HCT116 (cell line): ENCODE data around the gene PLEK. TPM values are rescaled to one million over a fixed set of nuclear protein-coding genes. Genes with fewer than 3 reads are reported as not detected.

Experiments used
- ATAC-seq: fragments of 200-7000 bp; cut with Tn5 transposase; 2 replicates; pipeline ENCODE4 v1.9.1; 2020; ENCODE audit warnings: mild to moderate bottlenecking, moderate library complexity
- BruUV-seq: library from RNA; stranded (reverse); fragments of 400-500 nt; replicated peaks from 2 replicates; lab custom pipeline; 2021; lab: Mats Ljungman, UMichigan
- CTCF ChIA-PET: fragments of 300-600 bp; sonication (Branson Sonifier 250); formaldehyde crosslinking; loops from one replicate; lab custom pipeline; 2021; ENCODE audit warnings: antibody characterized with exemption; lab: Charles Lee
- POLR2A ChIA-PET: fragments of 300-600, 350-600 bp; sonication (Branson Sonifier 250); formaldehyde crosslinking; loops from one replicate; lab custom pipeline; 2021; ENCODE audit warnings: antibody characterized with exemption; lab: Charles Lee
- RAD21 ChIA-PET, 2 experiments: fragments of 300-600 bp; sonication (Branson Sonifier 250); formaldehyde crosslinking; loops; one replicate each; lab custom pipeline; 2023; ENCODE audit warnings: low total read pairs in 2 of 2; ENCODE audit not compliant: uncharacterized antibody in 2 of 2, unreplicated experiment in 2 of 2, low non-redundant PET in 1 of 2; lab: Charles Lee
- DNase-seq: peaks from one replicate; pipeline ENCODE4 v3.0.0-alpha.2; 2010; ENCODE audit warnings: low read depth, low spot score
- H2AFZ ChIP-seq: fragments of 200-600 bp; shearing (Covaris generic), sonication (generic); 2 replicates; pipeline ENCODE4 v1.6.1; 2017; ENCODE audit warnings: low read depth, mixed run types, mixed read lengths, antibody characterized with exemption, low read length; ENCODE audit not compliant: poor library complexity, severe bottlenecking
- H3K27ac ChIP-seq: 2 replicates; pipeline ENCODE4 v1.5.1; 2012; ENCODE audit warnings: low read depth, low read length
- H3K27me3 ChIP-seq: fragments of 200-600 bp; sonication (generic); 2 replicates; pipeline ENCODE4 v1.6.1; 2016; ENCODE audit warnings: mixed run types, low read length, mixed read lengths; ENCODE audit not compliant: insufficient read depth
- H3K36me3 ChIP-seq, 2 experiments: fragments of 200-500 bp in 1 of 2; fragments of 200-600 bp in 1 of 2; sonication (Bioruptor generic) in 1 of 2; sonication (generic) in 1 of 2; 2 replicates each; pipeline versions ENCODE4 v1.5.1 to v1.6.1; 2014 to 2016; ENCODE audit warnings: low read length in 2 of 2, inconsistent platforms in 1 of 2, mixed read lengths in 1 of 2, mixed run types in 1 of 2; ENCODE audit not compliant: insufficient read depth in 2 of 2, control insufficient read depth in 1 of 2
- H3K4me1 ChIP-seq, 2 experiments: fragments of 200-600 bp in 1 of 2; sonication (generic) in 1 of 2; 2 replicates each; pipeline versions ENCODE4 v1.5.1 to v1.6.1; 2012 to 2017; ENCODE audit warnings: low read length in 2 of 2, inconsistent platforms in 1 of 2, mild to moderate bottlenecking in 1 of 2, mixed read lengths in 1 of 2, mixed run types in 1 of 2, moderate library complexity in 1 of 2; ENCODE audit not compliant: insufficient read depth in 2 of 2, control insufficient read depth in 1 of 2
- H3K4me2 ChIP-seq: fragments of 200-600 bp; sonication (generic); 2 replicates; pipeline ENCODE4 v1.6.1; 2017; ENCODE audit warnings: mixed run types, low read length, mixed read lengths
- H3K4me3 ChIP-seq, 2 experiments: fragments of 200-600 bp in 1 of 2; sonication (generic) in 1 of 2; replicated peaks in 1 of 2; 2 replicates each; pipeline ENCODE4 v1.5.1; 2011 to 2016; ENCODE audit warnings: low read length in 2 of 2, control low read depth in 1 of 2, low read depth in 1 of 2, mild to moderate bottlenecking in 1 of 2, mixed read lengths in 1 of 2, mixed run types in 1 of 2
- H3K79me2 ChIP-seq: fragments of 200-600 bp; sonication (generic); 2 replicates; pipeline ENCODE4 v1.6.1; 2017; ENCODE audit warnings: mild to moderate bottlenecking, mixed run types, low read length, moderate library complexity, mixed read lengths; ENCODE audit not compliant: insufficient read depth
- H3K9ac ChIP-seq: fragments of 200-600 bp; sonication (generic); 2 replicates; pipeline ENCODE4 v1.6.1; 2016; ENCODE audit warnings: low read length, mixed read lengths
- H3K9me2 ChIP-seq: fragments of 200-600 bp; sonication (generic), shearing (Covaris generic); 2 replicates; pipeline ENCODE4 v1.6.1; 2017; ENCODE audit warnings: mixed run types, mild to moderate bottlenecking, moderate library complexity; ENCODE audit not compliant: insufficient read depth
- H3K9me3 ChIP-seq, 2 experiments: fragments of 200-500 bp in 1 of 2; fragments of 200-600 bp in 1 of 2; sonication (Bioruptor generic) in 1 of 2; sonication (generic) in 1 of 2; 2 replicates each; pipeline ENCODE4 v1.6.1; 2014 to 2017; ENCODE audit warnings: low read length in 2 of 2, mixed read lengths in 2 of 2, inconsistent platforms in 1 of 2, low read depth in 1 of 2, mild to moderate bottlenecking in 1 of 2, mixed run types in 1 of 2, moderate library complexity in 1 of 2; ENCODE audit not compliant: control insufficient read depth in 1 of 2, insufficient read depth in 1 of 2
- H4K20me1 ChIP-seq: fragments of 200-600 bp; sonication (generic), shearing (Covaris generic); 2 replicates; pipeline ENCODE4 v1.6.1; 2017; ENCODE audit warnings: mixed run types, mild to moderate bottlenecking, moderate library complexity; ENCODE audit not compliant: insufficient read depth
- CEBPB ChIP-seq: IDR thresholded peaks from 2 replicates; pipeline ENCODE4 v1.6.1; 2012; ENCODE audit warnings: low read depth
- CTCF ChIP-seq, 3 experiments: fragments of 200-600 bp in 1 of 3; sonication (generic) in 1 of 3; IDR thresholded peaks in 2 of 3; conservative IDR thresholded peaks in 1 of 3; 2 replicates each; pipeline ENCODE4 v1.5.1; 2012 to 2017; ENCODE audit warnings: low read depth in 2 of 3, low read length in 2 of 3, antibody characterized with exemption in 1 of 3, borderline replicate concordance in 1 of 3, control low read depth in 1 of 3, mild to moderate bottlenecking in 1 of 3, mixed read lengths in 1 of 3, mixed run types in 1 of 3, moderate library complexity in 1 of 3; ENCODE audit not compliant: insufficient read depth in 1 of 3
- EGR1 ChIP-seq: IDR thresholded peaks from 2 replicates; pipeline ENCODE4 v1.6.1; 2012; ENCODE audit warnings: low read depth
- ELF1 ChIP-seq: IDR thresholded peaks from 2 replicates; pipeline ENCODE4 v1.6.1; 2012; ENCODE audit warnings: low read depth, borderline replicate concordance
- EZH2 ChIP-seq: fragments of 200-600 bp; sonication (generic); IDR thresholded peaks from 2 replicates; pipeline ENCODE4 v1.6.1; 2017; ENCODE audit warnings: antibody characterized with exemption, mixed run types
- EZH2phosphoT487 ChIP-seq: fragments of 200-600 bp; IDR thresholded peaks from 2 replicates; pipeline ENCODE4 v1.6.1; 2018; ENCODE audit warnings: antibody characterized with exemption, borderline replicate concordance
- FOSL1 ChIP-seq: IDR thresholded peaks from 2 replicates; pipeline ENCODE4 v1.6.1; 2012; ENCODE audit warnings: low read depth
- JUND ChIP-seq: IDR thresholded peaks from 2 replicates; pipeline ENCODE4 v1.6.1; 2012
- POLR2AphosphoS5 ChIP-seq: IDR thresholded peaks from 2 replicates; pipeline ENCODE4 v1.6.1; 2011; ENCODE audit warnings: mild to moderate bottlenecking, low read depth, low read length, moderate library complexity
- RAD21 ChIP-seq: IDR thresholded peaks from 2 replicates; pipeline ENCODE4 v1.6.1; 2012; ENCODE audit warnings: low read depth, mild to moderate bottlenecking
- SIN3A ChIP-seq: IDR thresholded peaks from 2 replicates; pipeline ENCODE4 v1.6.1; 2012; ENCODE audit warnings: low read depth
- SP1 ChIP-seq: IDR thresholded peaks from 2 replicates; pipeline ENCODE4 v1.6.1; 2012; ENCODE audit warnings: low read depth
- SRF ChIP-seq: IDR thresholded peaks from 2 replicates; pipeline ENCODE4 v1.6.1; 2012; ENCODE audit warnings: low read depth
- TCF7L2 ChIP-seq: IDR thresholded peaks from 2 replicates; pipeline ENCODE4 v1.7.0; 2011; ENCODE audit warnings: borderline replicate concordance, inconsistent platforms; ENCODE audit not compliant: insufficient read depth, insufficient read length; ENCODE audit errors: extremely low read depth
- YY1 ChIP-seq: IDR thresholded peaks from 2 replicates; pipeline ENCODE4 v1.6.1; 2011; ENCODE audit warnings: low read length, low read depth, moderate library complexity, mild to moderate bottlenecking; ENCODE audit not compliant: insufficient replicate concordance; ENCODE audit errors: extremely low read depth
- ZNF274 ChIP-seq: fragments of 200-500 bp; sonication (Bioruptor generic); IDR thresholded peaks from 2 replicates; pipeline ENCODE4 v1.6.1; 2014; ENCODE audit warnings: mild to moderate bottlenecking, low read depth, low read length, inconsistent platforms
- intact Hi-C: fragments of 100-400 bp; cut with micrococcal nuclease; formaldehyde crosslinking; loops from 2 replicates; pipeline ENCODE4 v1.10.0; 2022
- total RNA-seq: library from RNA; stranded (reverse); gene quantifications from one replicate; pipeline ENCODE4 v1.2.1, GENCODE V29; 2021; ENCODE audit not compliant: unreplicated experiment
- TF ChIP-seq, protein P1 (sequence below): IDR thresholded peaks from 2 replicates; pipeline ENCODE4 v1.6.1; 2012
- TF ChIP-seq, protein P2 (sequence below): IDR thresholded peaks from 2 replicates; pipeline ENCODE4 v1.6.1; 2012; ENCODE audit warnings: low read depth
- TF ChIP-seq, protein P3 (sequence below): IDR thresholded peaks from 2 replicates; pipeline ENCODE4 v1.6.1; 2012

The PLEK gene
- total RNA-seq, 1 experiment from 2014 or later = 0.22 TPM

GRCh38 chr2:68366083-68366560 is 1.0 kb downstream of the PLEK start:
- no TSS peak for BruUV-seq

More at GRCh38 chr2:68366083-68366560, 1.0 kb downstream of the PLEK start:
- Histone ChIP-seq H3K4me1 (no peaks in the 10 kb centered on the region), H3K9ac (no peak overlapping the region), H3K9me3 (no peaks in the 10 kb centered on the region), H3K27me3 (no peaks in the 10 kb centered on the region), H3K36me3 (no peaks in the 10 kb centered on the region), H3K4me2 (no peak overlapping the region), H3K9me2 (no peaks in the 10 kb centered on the region), H4K20me1 (no peaks in the 10 kb centered on the region), H3K79me2 (no peaks in the 10 kb centered on the region), H2AFZ (no peak overlapping the region), H3K27ac (no peak overlapping the region), H3K4me3 (no peak overlapping the region)
- intact Hi-C loops = no loop called here
- POLR2A ChIA-PET = no interaction called here
- CTCF ChIA-PET = interaction anchor here (1.0 kb wide), 1 partner anchor 76 kb away, joined by 3 read pairs; no protein-coding TSS in a partner anchor
- TF ChIP-seq JUND (no peak), ZNF274 (no peak), YY1 (no peak), FOSL1 (no peak), EZH2phosphoT487 (no peak), POLR2AphosphoS5 (no peak), CTCF (IDR thresholded peaks at IDR 0.05 in 2 of 3, conservative IDR thresholded peaks at IDR 0.05 in 1 of 3; ENCODE audit: borderline replicate concordance in 1 of 3, insufficient read depth in 1 of 3, low read depth in 2 of 3, low read length in 2 of 3) (no peak), ELF1 (no peak), RAD21 (no peak), EGR1 (no peak), CEBPB (no peak), SP1 (no peak), SRF (no peak), EZH2 (no peak), TCF7L2 (no peak), SIN3A (no peak)
- TF ChIP-seq, protein P1, sequence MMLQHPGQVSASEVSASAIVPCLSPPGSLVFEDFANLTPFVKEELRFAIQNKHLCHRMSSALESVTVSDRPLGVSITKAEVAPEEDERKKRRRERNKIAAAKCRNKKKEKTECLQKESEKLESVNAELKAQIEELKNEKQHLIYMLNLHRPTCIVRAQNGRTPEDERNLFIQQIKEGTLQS = no peak
- TF ChIP-seq, protein P2, sequence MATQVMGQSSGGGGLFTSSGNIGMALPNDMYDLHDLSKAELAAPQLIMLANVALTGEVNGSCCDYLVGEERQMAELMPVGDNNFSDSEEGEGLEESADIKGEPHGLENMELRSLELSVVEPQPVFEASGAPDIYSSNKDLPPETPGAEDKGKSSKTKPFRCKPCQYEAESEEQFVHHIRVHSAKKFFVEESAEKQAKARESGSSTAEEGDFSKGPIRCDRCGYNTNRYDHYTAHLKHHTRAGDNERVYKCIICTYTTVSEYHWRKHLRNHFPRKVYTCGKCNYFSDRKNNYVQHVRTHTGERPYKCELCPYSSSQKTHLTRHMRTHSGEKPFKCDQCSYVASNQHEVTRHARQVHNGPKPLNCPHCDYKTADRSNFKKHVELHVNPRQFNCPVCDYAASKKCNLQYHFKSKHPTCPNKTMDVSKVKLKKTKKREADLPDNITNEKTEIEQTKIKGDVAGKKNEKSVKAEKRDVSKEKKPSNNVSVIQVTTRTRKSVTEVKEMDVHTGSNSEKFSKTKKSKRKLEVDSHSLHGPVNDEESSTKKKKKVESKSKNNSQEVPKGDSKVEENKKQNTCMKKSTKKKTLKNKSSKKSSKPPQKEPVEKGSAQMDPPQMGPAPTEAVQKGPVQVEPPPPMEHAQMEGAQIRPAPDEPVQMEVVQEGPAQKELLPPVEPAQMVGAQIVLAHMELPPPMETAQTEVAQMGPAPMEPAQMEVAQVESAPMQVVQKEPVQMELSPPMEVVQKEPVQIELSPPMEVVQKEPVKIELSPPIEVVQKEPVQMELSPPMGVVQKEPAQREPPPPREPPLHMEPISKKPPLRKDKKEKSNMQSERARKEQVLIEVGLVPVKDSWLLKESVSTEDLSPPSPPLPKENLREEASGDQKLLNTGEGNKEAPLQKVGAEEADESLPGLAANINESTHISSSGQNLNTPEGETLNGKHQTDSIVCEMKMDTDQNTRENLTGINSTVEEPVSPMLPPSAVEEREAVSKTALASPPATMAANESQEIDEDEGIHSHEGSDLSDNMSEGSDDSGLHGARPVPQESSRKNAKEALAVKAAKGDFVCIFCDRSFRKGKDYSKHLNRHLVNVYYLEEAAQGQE = no peak
- TF ChIP-seq, protein P3, sequence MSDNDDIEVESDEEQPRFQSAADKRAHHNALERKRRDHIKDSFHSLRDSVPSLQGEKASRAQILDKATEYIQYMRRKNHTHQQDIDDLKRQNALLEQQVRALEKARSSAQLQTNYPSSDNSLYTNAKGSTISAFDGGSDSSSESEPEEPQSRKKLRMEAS = no peak
- DNase-seq = no peak
- RAD21 ChIA-PET = no interaction called here
- no peak for ATAC-seq
